H1 (cell line): ENCODE data around the gene GRAMD2A.

ENCODE experiments used
- BCL11A ChIP-seq, 2 experiments: IDR thresholded peaks; one replicate each; pipeline ENCODE4 v1.6.1; 2011; ENCODE audit warnings: low read depth in 2 of 2, low read length in 2 of 2, mild to moderate bottlenecking in 2 of 2
- CHD1 ChIP-seq: IDR thresholded peaks from 2 replicates; pipeline ENCODE4 v1.6.1; 2012; ENCODE audit warnings: low read depth, low read length, improper control_type of control experiment
- CTCF ChIP-seq, 3 experiments: IDR thresholded peaks; 1 replicate in 2 of 3; 2 replicates in 1 of 3; pipeline versions ENCODE4 v1.5.1 to v1.6.1; 2011; ENCODE audit warnings: low read length in 3 of 3, mild to moderate bottlenecking in 3 of 3, inconsistent platforms in 2 of 3, low read depth in 1 of 3, moderate library complexity in 1 of 3; ENCODE audit not compliant: insufficient read depth in 1 of 3; ENCODE audit errors: control extremely low read depth in 1 of 3
- GABPA ChIP-seq: IDR thresholded peaks from 2 replicates; pipeline ENCODE4 v1.6.1; 2011; ENCODE audit warnings: mild to moderate bottlenecking, low read length, moderate library complexity, borderline replicate concordance; ENCODE audit not compliant: insufficient read depth
- GTF2F1 ChIP-seq: IDR thresholded peaks from 2 replicates; pipeline ENCODE4 v1.6.1; 2012; ENCODE audit warnings: low read depth, low read length, improper control_type of control experiment, borderline replicate concordance
- HDAC6 ChIP-seq: IDR thresholded peaks from one replicate; pipeline ENCODE4 v1.7.1; 2012; ENCODE audit warnings: low read depth, mild to moderate bottlenecking, inconsistent platforms, low read length, moderate library complexity
- POLR2A ChIP-seq, 2 experiments: IDR thresholded peaks; 1 replicate in 1 of 2; 2 replicates in 1 of 2; pipeline ENCODE4 v1.6.1; 2011; ENCODE audit warnings: low read depth in 2 of 2, low read length in 2 of 2, mild to moderate bottlenecking in 2 of 2; ENCODE audit errors: control extremely low read depth in 1 of 2
- RAD21 ChIP-seq, 2 experiments: IDR thresholded peaks in 1 of 2; conservative IDR thresholded peaks in 1 of 2; 2 replicates each; pipeline ENCODE4 v1.6.1; 2011; ENCODE audit warnings: low read depth in 2 of 2, low read length in 2 of 2, improper control_type of control experiment in 1 of 2, inconsistent platforms in 1 of 2, mild to moderate bottlenecking in 1 of 2, moderate library complexity in 1 of 2
- ZNF274 ChIP-seq: IDR thresholded peaks from 2 replicates; pipeline ENCODE4 v1.7.0; 2012; ENCODE audit warnings: low read length, borderline replicate concordance; ENCODE audit errors: extremely low read depth
- TF ChIP-seq, protein P1 (sequence below): IDR thresholded peaks from 2 replicates; pipeline ENCODE4 v1.6.1; 2011; ENCODE audit warnings: low read length, improper control_type of control experiment

DNA sequence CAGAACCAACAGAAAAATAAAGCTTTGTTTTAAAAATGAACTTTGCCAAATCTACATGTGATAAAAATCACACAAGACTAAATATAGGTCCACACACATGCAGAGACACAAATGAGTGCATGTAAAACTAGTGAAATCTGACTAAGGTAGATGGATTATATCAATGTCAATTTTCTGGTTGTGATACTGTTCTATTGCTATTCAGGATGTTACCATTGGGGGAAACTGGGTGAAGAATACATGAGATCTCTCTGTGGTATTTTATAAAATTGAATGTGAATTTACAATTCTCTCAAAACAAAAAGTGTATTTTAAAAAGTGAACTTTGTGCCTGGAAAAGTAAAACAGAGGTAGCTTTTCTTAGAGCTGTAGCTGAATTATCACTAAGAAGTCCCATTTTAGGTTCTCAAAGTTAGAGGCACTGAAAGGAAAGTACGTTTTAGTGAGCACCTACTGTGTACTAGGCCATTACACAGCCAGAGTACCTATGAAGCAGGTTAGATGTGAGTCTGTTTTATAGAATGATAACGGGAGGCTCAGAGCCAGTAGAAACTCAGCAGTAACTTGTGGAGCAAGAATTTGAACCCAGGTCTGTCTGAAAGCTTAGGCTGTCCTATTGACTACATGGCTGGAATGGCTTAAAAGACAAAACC lies 8.2 kb downstream of the GRAMD2A start:
- TF ChIP-seq CTCF (IDR thresholded peaks at IDR 0.05; ENCODE audit: control extremely low read depth in 1 of 3, insufficient read depth in 1 of 3, low read depth in 1 of 3, low read length in 3 of 3) (no peak), POLR2A (IDR thresholded peaks at IDR 0.05; ENCODE audit: control extremely low read depth in 1 of 2, low read depth in 2 of 2, low read length in 2 of 2) (no peak), HDAC6 (no peak), ZNF274 (no peak), GTF2F1 (no peak), RAD21 (IDR thresholded peaks at IDR 0.05 in 1 of 2, conservative IDR thresholded peaks at IDR 0.05 in 1 of 2; ENCODE audit: low read depth in 2 of 2, low read length in 2 of 2) (no peak), BCL11A (IDR thresholded peaks at IDR 0.05; ENCODE audit: low read depth in 2 of 2, low read length in 2 of 2) (no peak), CHD1 (no peak), GABPA (no peak)
- TF ChIP-seq, protein P1, sequence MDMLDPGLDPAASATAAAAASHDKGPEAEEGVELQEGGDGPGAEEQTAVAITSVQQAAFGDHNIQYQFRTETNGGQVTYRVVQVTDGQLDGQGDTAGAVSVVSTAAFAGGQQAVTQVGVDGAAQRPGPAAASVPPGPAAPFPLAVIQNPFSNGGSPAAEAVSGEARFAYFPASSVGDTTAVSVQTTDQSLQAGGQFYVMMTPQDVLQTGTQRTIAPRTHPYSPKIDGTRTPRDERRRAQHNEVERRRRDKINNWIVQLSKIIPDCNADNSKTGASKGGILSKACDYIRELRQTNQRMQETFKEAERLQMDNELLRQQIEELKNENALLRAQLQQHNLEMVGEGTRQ: no peak
